BE2C (cell line): ENCODE results near the gene STKLD1.

Source experiments
- DNase-seq: peaks from one replicate; pipeline ENCODE4 v3.0.0-alpha.2; 2020
- H3K27me3 ChIP-seq: fragments of 250-450 bp; sonication (Bioruptor Pico); 2 replicates; pipeline ENCODE4 v1.5.1; 2020; ENCODE audit warnings: mild to moderate bottlenecking
- H3K36me3 ChIP-seq: fragments of 250-450 bp; sonication (Bioruptor Pico); 2 replicates; pipeline ENCODE4 v1.5.1; 2020; ENCODE audit warnings: mild to moderate bottlenecking
- H3K4me1 ChIP-seq: fragments of 250-450 bp; sonication (Bioruptor Pico); 2 replicates; pipeline ENCODE4 v1.5.1; 2020
- H3K4me3 ChIP-seq: 2 replicates; pipeline ENCODE4 v1.5.1; 2011; ENCODE audit warnings: low read depth, low read length
- H3K9me3 ChIP-seq: fragments of 250-450 bp; sonication (Bioruptor Pico); 2 replicates; pipeline ENCODE4 v1.5.1; 2020
- CTCF ChIP-seq: IDR thresholded peaks from 2 replicates; pipeline ENCODE4 v1.5.1; 2012; ENCODE audit warnings: mild to moderate bottlenecking, low read depth, low read length

STKLD1 gene

DNA sequence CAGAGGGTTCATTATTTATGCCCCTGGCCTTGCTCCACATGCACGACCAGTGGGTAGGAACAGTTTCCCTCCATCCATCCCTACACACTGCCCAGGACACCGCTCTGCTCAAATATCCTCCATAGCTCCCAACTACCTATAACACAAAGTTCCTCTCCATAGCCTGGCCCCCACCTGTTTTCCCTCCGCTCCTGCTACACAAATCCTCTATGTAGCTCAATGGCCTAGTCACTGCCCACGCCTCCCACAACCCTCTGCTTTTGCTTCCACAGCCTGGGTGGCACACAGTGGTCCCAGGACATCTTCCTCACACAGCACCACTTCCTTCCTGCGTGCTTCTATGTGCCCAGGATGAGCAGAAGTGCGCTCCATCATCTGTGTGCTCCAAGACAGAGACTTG, 21.2 kb downstream of the STKLD1 start:
- Histone ChIP-seq H3K4me1 (no peaks in the 10 kb centered on the region), H3K4me3 (no peak overlapping the region), H3K36me3 (peaks cover 4% of the 10 kb centered on the region; the same call in 1 of the 2 replicates), H3K27me3 (peaks cover 5% of the 10 kb centered on the region; the same call in 1 of the 2 replicates), H3K9me3 (no peaks in the 10 kb centered on the region)
- TF ChIP-seq CTCF, result no peak
- no peak for DNase-seq

DNA sequence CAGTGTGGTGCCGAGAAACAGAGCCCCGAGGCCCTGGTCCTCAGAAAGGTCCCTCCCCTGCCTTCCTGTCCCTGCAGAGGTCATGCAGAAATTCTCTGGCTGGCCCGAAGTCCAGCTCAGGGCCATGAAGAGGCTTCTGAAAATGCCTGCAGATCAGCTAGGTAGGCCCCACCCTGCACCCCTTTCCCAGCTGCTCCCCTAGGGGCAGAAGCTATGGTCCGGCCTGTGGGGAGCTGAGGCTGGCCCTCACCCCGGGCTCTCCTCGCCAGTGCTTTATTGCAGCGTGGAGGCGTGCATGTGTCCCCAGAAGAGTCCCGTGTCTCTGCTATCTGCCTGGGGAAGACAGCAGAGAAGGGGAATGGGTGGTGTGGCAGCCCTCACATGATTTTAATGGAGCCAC, 21.7 kb downstream of the STKLD1 start:
- Histone ChIP-seq H3K9me3 (no peaks in the 10 kb centered on the region), H3K36me3 (peaks cover 4% of the 10 kb centered on the region; the same call in 1 of the 2 replicates), H3K27me3 (peaks cover 5% of the 10 kb centered on the region; the same call in 1 of the 2 replicates), H3K4me1 (no peaks in the 10 kb centered on the region), H3K4me3 (no peak overlapping the region)
- no peak for DNase-seq
- TF ChIP-seq CTCF, result no peak

GRCh38 chr9:133400292-133400691, 24.1 kb downstream of the STKLD1 start:
- no peak for DNase-seq
- TF ChIP-seq CTCF, result no peak
- H3K27me3 ChIP-seq, result no peaks in the 10 kb centered on the region

GRCh38 chr9:133401588-133401987, 25.4 kb downstream of the STKLD1 start:
- no peak for DNase-seq
- no peak for TF ChIP-seq CTCF
- H3K4me3 ChIP-seq, result no peak overlapping the region
- no peaks in the 10 kb centered on the region for H3K9me3 ChIP-seq
- no peaks in the 10 kb centered on the region for H3K4me1 ChIP-seq
- H3K36me3 ChIP-seq, result peaks cover 22% of the 10 kb centered on the region
- H3K27me3 ChIP-seq, result no peaks in the 10 kb centered on the region

More at GRCh38 chr9:133400292-133400691, 24.1 kb downstream of the STKLD1 start:
- Histone ChIP-seq H3K9me3 (no peaks in the 10 kb centered on the region), H3K4me1 (no peaks in the 10 kb centered on the region), H3K36me3 (peaks cover 11% of the 10 kb centered on the region), H3K4me3 (no peak overlapping the region)

GRCh38 chr9:133402689-133403088, 26.5 kb downstream of the STKLD1 start:
- Histone ChIP-seq H3K4me3 (no peak overlapping the region), H3K9me3 (no peaks in the 10 kb centered on the region), H3K36me3 (peaks cover 29% of the 10 kb centered on the region), H3K27me3 (no peaks in the 10 kb centered on the region), H3K4me1 (no peaks in the 10 kb centered on the region)
- no peak for DNase-seq
- no peak for TF ChIP-seq CTCF

GRCh38 chr9:133403766-133404453, 27.7 kb downstream of the STKLD1 start:
- Histone ChIP-seq H3K9me3 (no peaks in the 10 kb centered on the region), H3K4me3 (no peak overlapping the region), H3K36me3 (peaks cover 29% of the 10 kb centered on the region), H3K4me1 (no peaks in the 10 kb centered on the region), H3K27me3 (no peaks in the 10 kb centered on the region)
- TF ChIP-seq CTCF, result peak; percentile 62
- peak; percentile 54 for DNase-seq
